Epidermal melanocyte (primary cell): Measurements from ENCODE around the gene EFCAB6.

Source experiments
- DNase-seq: peaks from one replicate; pipeline ENCODE4 v3.0.0; 2011; ENCODE audit warnings: low spot score; ENCODE audit not compliant: insufficient read length

EFCAB6 gene, protein sequence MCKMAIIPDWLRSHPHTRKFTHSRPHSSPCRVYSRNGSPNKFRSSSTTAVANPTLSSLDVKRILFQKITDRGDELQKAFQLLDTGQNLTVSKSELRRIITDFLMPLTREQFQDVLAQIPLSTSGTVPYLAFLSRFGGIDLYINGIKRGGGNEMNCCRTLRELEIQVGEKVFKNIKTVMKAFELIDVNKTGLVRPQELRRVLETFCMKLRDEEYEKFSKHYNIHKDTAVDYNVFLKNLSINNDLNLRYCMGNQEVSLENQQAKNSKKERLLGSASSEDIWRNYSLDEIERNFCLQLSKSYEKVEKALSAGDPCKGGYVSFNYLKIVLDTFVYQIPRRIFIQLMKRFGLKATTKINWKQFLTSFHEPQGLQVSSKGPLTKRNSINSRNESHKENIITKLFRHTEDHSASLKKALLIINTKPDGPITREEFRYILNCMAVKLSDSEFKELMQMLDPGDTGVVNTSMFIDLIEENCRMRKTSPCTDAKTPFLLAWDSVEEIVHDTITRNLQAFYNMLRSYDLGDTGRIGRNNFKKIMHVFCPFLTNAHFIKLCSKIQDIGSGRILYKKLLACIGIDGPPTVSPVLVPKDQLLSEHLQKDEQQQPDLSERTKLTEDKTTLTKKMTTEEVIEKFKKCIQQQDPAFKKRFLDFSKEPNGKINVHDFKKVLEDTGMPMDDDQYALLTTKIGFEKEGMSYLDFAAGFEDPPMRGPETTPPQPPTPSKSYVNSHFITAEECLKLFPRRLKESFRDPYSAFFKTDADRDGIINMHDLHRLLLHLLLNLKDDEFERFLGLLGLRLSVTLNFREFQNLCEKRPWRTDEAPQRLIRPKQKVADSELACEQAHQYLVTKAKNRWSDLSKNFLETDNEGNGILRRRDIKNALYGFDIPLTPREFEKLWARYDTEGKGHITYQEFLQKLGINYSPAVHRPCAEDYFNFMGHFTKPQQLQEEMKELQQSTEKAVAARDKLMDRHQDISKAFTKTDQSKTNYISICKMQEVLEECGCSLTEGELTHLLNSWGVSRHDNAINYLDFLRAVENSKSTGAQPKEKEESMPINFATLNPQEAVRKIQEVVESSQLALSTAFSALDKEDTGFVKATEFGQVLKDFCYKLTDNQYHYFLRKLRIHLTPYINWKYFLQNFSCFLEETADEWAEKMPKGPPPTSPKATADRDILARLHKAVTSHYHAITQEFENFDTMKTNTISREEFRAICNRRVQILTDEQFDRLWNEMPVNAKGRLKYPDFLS (N-terminal part only)

DNA sequence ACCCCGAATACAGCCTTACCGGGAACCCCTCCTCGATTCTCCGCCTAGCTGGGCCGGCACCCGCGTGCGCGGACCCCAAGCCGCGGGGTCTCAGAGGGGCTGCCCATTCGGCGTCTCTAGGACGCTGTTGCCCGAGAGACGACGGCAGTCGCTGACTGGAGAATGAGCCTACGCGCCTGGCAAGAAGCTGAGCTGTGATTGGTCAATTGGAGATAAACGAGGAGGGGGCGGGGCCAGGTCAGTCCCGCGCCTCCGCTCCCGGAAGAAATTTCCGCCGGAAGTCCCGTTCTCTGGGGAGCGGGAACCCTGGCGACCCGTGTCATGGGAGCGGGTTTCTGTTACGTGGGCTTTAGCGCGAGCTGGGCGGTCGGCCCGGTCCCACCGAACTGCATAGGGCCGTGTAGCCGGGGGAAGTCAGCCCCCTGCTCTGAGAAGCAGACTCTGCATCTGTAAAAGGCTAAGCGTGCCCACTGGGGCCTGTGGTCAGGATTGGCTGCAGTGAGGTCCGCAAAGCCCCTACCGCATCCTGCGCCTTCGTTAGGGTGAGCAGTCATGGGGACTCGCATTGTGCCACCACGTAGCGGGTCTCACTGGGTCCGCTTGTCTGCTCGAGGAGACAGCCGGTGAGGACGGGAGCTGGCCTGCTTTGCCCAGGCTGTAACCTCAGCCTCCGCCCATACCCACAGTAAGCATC is at the start of gene EFCAB6:
Gene EFCAB6 (minus strand): TSS at position 157 of the 694 bp plus-strand sequence. CDS start 29,987 bp downstream, outside the sequence.
- peak; percentile 81 for DNase-seq

DNA sequence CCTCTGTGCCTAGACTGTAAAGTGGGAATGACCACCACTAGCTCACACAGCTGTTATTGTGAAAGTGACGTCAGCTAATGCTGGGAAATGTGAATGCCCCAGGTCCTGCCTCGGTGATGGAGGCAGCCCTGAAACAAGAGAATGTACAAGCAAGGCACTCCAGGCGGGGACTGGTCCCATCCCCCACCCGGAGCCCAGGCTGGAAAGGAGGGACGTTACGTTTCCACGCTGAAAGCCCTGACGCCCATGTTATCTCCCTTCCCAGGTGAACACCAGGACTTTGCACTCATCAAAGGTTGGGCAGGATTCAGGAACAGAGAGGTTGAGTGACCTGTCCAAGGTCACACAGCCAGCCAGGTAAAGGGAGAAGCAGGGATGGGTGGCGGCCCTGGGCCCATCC is 49.4 kb upstream of the EFCAB6 start:
- no peak for DNase-seq

DNA sequence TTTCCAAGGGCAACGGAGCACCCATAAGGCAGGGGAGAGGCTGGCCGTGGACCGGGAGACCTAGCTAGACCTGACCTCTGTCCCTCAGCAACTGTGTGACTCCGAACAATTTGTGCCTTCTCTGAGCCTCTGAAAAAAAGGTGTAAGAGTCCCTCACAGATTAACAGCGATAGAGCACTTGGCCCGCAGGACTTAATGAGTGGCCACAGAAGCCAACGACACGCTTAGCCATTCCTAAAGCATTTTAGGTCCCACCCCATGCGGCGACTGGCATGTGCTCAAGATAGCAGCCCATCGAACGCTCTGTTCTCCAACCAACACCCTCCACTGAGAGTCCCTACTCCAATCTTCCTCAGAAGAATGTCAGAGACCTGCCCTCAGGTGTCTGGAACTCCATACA is 48.7 kb upstream of the EFCAB6 start:
- DNase-seq, result no peak

DNA sequence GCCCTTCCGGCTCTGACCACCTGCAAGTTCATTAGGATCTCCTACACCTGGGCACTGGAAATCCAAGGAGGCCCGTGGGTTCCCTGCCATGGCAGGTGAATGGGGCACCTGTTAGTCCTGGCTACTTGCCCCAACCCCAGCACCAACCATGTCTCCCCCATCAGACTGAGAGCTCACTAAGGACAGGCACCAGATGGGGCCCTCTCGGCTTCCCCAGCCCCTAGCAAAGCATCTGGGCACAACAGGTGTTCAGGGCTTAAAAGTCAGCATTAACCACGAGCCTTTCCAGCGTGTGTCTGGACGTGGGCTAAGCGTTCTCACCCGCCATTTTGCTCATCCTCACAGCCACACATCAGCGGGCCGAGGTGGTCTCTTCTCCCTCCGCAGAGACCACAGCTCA is 48.0 kb upstream of the EFCAB6 start:
- no peak for DNase-seq

DNA sequence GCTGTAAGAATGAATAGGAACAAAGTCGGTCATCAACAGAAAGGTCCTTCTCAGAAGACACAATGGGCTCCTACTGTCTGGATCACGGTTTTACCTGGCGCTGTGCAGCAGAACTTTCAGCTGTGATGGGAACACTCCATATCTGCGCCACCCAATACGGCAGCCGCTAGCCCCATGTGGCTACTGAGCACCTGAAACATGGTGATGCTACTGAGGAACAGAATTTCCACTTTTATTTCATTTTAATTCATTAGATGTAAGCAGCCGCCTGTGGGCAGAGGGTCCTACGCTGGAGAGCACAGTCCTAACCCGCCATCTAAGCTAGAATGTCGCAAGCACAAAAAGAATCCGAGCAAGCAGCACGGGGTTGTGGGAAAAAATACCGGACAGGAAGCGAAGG is 47.5 kb upstream of the EFCAB6 start:
- DNase-seq, result no peak

DNA sequence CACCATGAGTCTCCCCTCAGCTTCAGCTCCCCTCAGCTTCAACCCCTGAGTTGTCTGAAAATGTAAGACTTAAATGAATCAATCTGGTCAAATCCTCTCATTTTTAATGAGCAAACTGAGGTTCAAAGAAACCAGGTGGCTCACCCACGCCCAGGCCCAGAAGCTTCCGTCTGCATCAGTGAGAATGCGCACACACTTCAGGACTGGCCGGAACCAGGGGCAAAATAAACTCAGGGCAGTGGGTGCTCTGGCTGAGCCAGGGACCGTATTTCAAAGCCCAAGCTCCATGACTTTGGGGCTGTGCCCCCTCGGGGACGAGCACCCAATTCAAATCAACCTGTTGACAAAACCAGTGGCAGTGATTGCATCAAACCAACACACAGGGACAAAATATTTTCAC is 47.1 kb upstream of the EFCAB6 start:
- DNase-seq, result no peak

DNA sequence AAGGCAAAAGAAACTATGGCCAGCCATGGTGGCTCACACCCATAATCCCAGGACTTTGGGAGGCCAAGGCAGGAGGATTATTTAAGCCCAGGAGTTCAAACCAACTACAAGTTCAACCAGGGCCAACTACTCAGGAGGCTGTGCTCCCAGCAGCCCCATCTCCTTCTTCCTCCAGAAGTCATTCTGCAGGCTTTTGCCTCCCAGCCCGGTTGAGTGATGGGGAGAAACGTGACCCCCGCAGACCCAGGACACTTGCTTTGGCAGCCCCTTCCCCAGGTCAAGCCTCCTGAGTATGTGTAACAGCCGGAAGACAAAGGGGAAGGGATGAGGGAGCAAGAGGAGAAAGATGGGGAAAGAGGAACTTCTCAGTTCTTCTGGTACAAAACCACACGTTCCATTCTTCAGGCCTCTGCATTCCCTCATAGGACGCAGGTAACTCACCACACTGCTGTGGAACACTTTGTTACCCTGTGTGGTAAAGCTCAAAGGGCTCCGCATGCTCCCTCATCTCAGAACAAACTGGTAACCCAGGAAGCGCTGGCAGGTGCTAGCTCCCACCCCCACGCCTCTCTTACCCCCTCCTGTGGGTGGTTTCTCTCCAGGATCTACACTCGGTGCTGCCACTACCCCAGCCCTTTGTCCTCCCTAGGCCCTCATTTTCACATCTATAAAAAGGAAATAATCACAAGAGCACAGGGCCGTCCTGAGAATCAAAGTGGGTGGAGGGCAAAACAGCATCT is 46.2 kb upstream of the EFCAB6 start:
- DNase-seq, result no peak

DNA sequence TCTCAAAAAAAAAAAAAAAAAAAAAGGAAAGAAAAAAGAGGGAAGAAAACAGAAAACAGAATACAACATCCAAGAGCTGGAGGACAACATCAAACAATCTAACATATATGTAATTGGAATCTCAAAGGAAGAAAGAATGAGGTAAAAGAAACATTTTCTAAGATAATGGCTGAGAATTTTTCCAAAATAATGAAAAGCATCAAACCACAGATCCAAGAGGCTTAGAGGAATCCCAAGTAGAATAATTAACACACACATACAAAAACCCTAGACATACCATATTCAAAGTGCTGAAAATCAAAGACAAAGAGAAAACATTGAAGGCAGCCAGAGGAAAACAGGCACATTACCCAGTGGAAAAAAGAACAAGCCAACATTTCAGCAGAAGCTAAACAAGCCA is 45.3 kb upstream of the EFCAB6 start:
- no peak for DNase-seq

DNA sequence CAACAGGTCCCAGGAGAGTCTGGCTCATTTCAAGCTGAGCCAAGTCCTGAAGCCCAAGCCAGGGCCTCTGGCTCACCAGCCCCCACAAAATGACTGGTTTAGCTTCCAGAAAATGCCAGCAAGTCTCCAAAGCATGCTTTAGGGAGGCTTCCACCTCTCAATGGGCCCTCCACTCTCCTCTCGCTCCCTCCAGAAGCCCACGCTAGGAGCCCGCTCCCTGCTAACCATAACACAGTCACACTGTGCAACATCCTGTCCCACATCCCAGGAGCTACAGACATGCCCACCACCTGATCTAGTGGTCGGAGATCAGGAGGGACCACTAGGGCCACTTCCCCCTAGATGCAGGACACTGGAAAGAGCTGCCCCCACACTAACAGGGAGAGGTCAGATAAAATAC is 43.3 kb upstream of the EFCAB6 start:
- no peak for DNase-seq

DNA sequence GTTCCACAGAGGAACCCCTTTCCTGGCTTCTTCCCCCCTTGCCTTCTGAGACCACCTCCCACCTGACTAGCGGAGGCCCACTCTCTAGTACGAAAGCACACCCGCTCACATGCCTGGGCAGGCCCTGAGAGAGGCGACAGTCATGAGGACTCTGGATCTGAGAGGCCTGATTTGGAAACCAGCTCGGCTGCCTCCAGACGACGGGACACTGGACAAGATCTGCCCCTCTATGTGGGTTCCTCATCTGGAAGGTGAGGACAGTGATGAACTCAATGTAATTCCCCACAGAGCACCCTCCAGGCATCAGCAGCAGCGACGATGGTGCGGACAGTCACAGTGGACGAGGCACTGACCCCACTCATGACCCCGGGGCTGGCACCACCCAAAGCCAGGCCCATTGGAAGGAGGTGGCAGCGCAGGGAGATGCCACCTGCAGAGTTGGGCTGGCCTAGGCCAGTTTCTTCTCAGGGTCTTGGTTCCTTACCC is 42.7 kb upstream of the EFCAB6 start:
- DNase-seq, result no peak

DNA sequence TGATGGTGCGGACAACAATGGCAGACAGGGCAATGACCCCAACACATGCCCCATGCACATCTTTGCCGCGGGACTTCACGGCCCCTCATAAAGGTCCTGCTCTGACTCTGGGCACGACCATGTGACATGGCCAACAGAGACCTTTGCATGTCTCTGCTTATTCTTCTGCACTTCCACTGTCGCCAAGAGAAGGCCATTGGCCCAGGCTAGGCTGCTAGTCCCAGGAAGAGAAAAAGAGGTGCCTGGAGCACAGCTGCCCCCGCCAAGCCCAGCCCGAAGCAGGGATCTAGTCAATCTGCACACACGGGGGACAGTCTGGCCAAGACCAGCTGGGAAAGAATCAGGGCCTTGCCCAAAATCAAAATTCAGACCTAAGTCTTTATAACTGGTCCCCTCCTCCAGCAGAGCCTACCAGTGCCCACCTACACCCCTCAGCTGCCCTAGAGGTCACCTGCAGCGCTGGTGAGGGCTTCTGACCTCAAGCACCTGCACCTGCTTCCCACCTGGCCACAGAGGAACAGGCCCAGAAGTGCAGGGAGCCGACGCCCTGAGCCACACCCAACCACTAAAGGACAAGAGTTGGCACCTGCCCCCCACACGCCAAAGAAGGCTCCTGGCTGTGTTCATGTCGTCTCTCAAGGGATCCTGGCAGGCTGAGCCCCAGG is 42.1 kb upstream of the EFCAB6 start:
- no peak for DNase-seq

DNA sequence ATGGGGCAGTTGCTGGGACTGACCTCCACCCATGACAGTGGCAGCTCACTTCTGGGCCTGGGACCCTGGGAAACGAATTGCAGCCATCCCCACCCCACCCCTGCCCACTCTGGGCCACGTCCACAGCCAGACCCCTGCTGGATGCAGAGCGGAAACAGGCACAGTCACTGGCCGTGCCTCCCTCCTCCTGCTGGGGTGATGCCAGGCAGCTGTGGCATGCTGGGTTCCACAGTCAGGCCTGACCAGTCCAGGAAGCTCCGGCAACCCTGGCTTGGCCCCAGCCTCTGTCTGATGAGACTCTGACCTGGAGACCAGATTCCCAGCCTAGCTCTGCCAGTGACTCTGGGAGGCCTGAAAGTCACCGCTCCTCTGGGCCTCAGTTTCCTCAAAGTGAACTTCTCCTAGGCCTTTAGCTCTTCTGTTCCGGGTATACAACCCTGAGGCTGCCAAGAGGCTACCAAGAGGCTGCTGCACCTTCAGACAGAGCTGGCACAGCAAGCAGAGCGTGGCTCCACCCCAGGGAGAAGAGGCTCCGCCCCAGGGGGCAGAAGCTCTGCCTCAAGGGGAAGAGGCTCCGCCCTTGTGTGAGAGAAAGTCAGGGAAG is 41.3 kb upstream of the EFCAB6 start:
- DNase-seq, result no peak

DNA sequence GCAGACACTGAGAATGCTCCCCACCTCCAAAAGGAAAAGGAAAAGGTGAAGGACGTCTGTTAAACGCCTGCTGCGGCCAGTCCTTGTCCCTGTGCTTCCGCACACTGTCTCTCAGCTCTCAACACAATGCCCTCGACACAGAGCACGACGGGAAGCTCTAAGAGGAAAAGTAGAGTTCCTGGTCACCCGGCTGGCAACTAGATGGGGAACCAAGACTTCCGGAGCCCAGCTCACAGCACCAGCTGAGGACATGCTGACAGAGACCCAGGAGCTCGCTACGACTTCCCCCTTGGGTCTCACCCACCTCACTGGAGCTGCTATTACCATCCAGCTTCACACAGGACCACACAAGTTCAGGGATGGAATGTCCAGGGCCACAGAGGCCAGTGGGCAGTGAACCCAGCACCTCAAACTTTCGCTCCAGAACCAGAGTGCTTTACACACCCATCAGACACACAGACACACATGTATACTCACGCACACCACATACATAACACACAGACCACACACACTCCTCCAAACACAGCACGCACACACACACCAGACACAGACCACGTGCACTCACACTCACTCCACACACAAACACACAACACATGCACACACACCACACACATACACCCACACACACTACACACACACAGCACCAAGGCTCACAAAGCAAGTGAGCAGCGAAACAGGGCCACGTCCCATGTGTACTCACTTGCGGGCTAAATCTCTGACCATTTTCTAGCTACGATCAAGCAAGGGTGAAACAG is 40.6 kb upstream of the EFCAB6 start:
- no peak for DNase-seq

DNA sequence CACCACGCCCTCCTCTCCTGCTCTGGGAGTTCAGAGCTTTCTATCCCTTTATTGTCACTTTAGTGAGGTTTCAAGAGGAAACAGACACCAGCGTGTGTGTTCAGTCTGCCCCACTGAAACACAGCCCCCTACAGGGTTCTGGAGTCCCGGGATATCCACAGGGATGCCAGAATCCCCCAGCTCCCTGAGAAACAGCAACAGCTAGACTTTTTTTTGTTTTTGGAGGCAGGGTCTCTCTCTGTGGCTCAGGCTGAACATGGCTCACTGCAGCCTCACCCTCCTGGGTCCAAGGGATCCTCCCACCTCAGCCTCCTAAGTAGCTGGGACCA is 39.8 kb upstream of the EFCAB6 start:
- no peak for DNase-seq

DNA sequence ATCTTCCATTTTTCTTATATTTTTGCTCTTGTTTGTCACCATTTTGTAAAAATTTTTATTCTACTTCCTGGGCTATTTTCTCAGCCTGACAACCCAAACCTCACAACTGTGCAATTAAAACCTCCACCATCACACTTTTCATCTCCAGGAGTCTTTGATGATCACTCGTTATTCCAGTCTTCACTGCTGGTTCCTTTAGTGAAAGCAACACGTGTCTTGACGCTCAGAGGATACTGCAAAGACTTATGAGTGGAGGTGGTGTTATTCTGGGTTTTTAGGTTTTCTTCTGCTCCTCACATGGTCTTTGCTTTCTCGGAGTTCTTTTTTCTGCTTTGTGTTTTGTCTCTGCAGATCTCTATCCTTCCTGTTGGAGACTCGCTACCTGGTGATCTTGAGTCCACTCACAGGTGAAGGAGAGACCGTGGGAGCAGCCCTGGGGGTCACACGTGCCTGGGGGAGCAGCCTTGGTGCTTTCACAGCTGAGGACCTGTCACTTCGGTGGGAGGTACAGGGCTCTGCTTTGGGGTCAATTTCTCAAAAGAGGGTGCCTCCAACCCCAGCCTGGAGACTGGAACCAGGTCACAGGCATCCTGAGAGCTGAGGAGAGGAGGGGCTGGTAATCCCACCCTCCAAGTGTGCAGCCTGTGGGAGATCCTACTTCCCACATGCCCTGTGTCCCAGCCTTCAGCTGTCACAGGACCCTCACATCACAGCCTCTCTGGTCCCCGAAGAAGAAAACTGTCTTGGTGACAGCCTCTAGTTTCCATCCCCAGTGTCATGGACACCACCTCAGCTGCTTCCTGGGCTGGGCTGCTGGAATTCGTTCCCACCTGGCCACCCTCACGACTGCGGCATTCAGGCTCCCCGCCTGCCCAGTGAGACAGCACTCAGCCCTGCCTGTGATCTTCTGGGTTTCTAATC is 39.2 kb upstream of the EFCAB6 start:
- no peak for DNase-seq

DNA sequence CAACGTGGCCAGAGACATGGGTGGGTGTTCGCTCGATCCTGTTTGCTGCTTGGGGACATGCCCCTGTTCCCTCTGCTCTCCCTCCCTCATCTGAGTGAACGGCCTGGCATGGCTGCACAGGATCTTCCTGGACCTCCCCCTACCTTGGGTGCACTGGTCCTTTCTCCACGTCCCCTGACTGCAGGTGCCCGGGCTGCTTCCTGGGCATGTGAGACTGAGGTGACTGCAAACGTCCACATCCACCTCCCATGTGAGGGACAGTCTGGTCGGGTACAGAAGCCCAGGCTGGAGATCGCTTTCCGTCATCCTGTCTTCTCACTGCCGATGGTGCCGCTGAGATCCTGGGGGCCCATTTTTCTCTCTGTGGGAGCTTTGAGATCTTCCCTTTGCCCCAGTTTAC is 38.4 kb upstream of the EFCAB6 start:
- DNase-seq, result no peak

DNA sequence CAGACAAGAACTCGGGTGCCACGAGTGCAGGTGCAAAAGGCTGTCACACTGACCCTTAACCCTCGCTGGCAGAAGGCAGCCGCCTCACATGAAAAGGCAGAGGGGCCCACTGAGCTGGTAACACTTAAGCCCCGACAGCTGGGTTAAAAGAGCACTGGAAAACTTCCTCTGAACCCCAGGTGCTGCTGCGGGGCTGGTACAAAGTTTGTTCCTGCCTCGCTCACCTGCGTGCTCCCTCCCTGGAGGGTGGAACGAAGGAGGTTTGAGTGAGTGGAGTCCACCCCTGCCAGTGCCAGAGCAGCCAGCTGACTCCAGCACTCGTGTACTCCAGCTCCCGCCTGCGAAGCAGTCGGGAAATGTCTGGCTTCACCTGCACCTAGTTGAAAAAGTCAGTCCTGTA is 37.6 kb upstream of the EFCAB6 start:
- DNase-seq, result no peak
